ENCODE data around the gene FGF9.

The FGF9 gene

DNA sequence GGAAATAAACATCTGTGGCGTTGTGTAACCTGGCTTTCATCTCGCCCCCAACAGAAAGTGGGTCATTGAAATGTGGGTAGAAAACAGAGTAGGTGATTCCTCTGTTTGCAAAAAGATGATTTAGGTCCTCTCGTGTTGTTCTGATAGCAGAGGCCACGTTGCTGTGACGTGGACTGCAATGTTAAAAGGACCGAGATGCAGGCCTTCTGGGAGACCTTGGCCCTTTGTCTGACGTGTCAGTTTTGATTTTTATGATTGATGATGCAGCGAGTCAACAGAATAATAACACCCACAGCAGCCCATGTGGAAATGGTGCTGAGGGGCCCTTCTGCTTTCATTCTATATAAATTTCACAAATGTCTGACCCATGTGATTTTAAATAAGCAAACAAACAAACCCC, 68.9 kb downstream of the FGF9 start:
- no peak for ATAC-seq
- no peak for TF ChIP-seq RARB (CRISPR knock-in tag; IDR thresholded peaks at IDR 0.05)
- TF ChIP-seq ZNF70 (CRISPR knock-in tag; IDR thresholded peaks at IDR 0.05): no peak
- TF ChIP-seq, protein P1, sequence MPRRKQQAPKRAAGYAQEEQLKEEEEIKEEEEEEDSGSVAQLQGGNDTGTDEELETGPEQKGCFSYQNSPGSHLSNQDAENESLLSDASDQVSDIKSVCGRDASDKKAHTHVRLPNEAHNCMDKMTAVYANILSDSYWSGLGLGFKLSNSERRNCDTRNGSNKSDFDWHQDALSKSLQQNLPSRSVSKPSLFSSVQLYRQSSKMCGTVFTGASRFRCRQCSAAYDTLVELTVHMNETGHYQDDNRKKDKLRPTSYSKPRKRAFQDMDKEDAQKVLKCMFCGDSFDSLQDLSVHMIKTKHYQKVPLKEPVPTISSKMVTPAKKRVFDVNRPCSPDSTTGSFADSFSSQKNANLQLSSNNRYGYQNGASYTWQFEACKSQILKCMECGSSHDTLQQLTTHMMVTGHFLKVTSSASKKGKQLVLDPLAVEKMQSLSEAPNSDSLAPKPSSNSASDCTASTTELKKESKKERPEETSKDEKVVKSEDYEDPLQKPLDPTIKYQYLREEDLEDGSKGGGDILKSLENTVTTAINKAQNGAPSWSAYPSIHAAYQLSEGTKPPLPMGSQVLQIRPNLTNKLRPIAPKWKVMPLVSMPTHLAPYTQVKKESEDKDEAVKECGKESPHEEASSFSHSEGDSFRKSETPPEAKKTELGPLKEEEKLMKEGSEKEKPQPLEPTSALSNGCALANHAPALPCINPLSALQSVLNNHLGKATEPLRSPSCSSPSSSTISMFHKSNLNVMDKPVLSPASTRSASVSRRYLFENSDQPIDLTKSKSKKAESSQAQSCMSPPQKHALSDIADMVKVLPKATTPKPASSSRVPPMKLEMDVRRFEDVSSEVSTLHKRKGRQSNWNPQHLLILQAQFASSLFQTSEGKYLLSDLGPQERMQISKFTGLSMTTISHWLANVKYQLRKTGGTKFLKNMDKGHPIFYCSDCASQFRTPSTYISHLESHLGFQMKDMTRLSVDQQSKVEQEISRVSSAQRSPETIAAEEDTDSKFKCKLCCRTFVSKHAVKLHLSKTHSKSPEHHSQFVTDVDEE (CRISPR knock-in tag; IDR thresholded peaks at IDR 0.05): no peak
- no peak for TF ChIP-seq GLIS3 (CRISPR knock-in tag; IDR thresholded peaks at IDR 0.05)
- TF ChIP-seq, protein P2, sequence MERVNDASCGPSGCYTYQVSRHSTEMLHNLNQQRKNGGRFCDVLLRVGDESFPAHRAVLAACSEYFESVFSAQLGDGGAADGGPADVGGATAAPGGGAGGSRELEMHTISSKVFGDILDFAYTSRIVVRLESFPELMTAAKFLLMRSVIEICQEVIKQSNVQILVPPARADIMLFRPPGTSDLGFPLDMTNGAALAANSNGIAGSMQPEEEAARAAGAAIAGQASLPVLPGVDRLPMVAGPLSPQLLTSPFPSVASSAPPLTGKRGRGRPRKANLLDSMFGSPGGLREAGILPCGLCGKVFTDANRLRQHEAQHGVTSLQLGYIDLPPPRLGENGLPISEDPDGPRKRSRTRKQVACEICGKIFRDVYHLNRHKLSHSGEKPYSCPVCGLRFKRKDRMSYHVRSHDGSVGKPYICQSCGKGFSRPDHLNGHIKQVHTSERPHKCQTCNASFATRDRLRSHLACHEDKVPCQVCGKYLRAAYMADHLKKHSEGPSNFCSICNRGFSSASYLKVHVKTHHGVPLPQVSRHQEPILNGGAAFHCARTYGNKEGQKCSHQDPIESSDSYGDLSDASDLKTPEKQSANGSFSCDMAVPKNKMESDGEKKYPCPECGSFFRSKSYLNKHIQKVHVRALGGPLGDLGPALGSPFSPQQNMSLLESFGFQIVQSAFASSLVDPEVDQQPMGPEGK (CRISPR knock-in tag; IDR thresholded peaks at IDR 0.05; ENCODE audit: borderline replicate concordance): no peak
- TF ChIP-seq ZNF565 (CRISPR knock-in tag; conservative IDR thresholded peaks at IDR 0.05; ENCODE audit: low read depth): no peak
- no peak for TF ChIP-seq ZC3H10 (CRISPR knock-in tag; IDR thresholded peaks at IDR 0.05)
- TF ChIP-seq PPARA (CRISPR knock-in tag; IDR thresholded peaks at IDR 0.05; ENCODE audit: borderline replicate concordance): no peak
- no peak for TF ChIP-seq ZNF8 (CRISPR knock-in tag; IDR thresholded peaks at IDR 0.05)
- no peak for TF ChIP-seq CSDC2 (CRISPR knock-in tag; IDR thresholded peaks at IDR 0.05)
- no peak for TF ChIP-seq ESRRG (CRISPR knock-in tag; IDR thresholded peaks at IDR 0.05)
- no peak for TF ChIP-seq ARNTL (CRISPR knock-in tag; IDR thresholded peaks at IDR 0.05; ENCODE audit: borderline replicate concordance, low read depth)
- TF ChIP-seq, protein P3, sequence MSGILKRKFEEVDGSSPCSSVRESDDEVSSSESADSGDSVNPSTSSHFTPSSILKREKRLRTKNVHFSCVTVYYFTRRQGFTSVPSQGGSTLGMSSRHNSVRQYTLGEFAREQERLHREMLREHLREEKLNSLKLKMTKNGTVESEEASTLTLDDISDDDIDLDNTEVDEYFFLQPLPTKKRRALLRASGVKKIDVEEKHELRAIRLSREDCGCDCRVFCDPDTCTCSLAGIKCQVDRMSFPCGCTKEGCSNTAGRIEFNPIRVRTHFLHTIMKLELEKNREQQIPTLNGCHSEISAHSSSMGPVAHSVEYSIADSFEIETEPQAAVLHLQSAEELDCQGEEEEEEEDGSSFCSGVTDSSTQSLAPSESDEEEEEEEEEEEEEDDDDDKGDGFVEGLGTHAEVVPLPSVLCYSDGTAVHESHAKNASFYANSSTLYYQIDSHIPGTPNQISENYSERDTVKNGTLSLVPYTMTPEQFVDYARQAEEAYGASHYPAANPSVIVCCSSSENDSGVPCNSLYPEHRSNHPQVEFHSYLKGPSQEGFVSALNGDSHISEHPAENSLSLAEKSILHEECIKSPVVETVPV (CRISPR knock-in tag; IDR thresholded peaks at IDR 0.05): no peak
- TF ChIP-seq, protein P4, sequence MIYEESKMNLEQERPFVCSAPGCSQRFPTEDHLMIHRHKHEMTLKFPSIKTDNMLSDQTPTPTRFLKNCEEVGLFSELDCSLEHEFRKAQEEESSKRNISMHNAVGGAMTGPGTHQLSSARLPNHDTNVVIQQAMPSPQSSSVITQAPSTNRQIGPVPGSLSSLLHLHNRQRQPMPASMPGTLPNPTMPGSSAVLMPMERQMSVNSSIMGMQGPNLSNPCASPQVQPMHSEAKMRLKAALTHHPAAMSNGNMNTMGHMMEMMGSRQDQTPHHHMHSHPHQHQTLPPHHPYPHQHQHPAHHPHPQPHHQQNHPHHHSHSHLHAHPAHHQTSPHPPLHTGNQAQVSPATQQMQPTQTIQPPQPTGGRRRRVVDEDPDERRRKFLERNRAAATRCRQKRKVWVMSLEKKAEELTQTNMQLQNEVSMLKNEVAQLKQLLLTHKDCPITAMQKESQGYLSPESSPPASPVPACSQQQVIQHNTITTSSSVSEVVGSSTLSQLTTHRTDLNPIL (CRISPR knock-in tag; IDR thresholded peaks at IDR 0.05; ENCODE audit: low read depth): no peak
- no peak for TF ChIP-seq ISL1 (CRISPR knock-in tag; IDR thresholded peaks at IDR 0.05)
- TF ChIP-seq TCF4 (CRISPR knock-in tag; IDR thresholded peaks at IDR 0.05; ENCODE audit: borderline replicate concordance): no peak
- no peak for TF ChIP-seq SNAI2 (CRISPR knock-in tag; IDR thresholded peaks at IDR 0.05)

DNA sequence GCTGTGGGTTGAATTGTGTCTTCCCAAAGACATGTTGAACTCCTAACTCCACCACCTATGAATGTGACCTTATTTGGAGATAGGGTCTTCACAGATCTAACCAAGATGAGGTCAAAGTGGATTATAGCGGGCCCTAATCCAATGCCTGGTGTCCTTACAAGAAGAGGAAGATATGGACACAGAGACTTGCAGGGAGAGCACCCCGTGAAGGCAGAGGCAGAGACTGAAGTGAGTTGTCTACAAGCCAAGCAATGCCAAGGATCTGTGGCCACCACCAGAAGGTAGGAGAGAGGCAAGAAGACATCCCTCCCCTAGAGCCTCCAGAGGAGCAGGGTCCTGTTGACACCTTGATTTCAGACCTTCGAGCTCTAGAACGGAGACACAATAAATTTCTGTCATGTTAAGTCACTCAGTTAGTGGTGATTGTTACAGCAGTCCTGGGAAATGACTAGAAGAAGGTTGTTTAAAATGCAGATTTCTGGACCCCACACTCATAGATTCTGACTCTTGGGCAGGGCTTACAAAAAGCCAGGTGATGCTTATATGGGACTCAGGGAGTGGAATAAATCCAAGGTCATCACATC, 70.6 kb downstream of the FGF9 start:
- no peak for ATAC-seq
- TF ChIP-seq CSDC2 (CRISPR knock-in tag; IDR thresholded peaks at IDR 0.05): no peak
- TF ChIP-seq ZFP30 (CRISPR knock-in tag; IDR thresholded peaks at IDR 0.05): no peak
- TF ChIP-seq, protein P2 (CRISPR knock-in tag; IDR thresholded peaks at IDR 0.05; ENCODE audit: borderline replicate concordance): no peak
- TF ChIP-seq ARNTL (CRISPR knock-in tag; IDR thresholded peaks at IDR 0.05; ENCODE audit: borderline replicate concordance, low read depth): no peak
- TF ChIP-seq RARB (CRISPR knock-in tag; IDR thresholded peaks at IDR 0.05): no peak
- TF ChIP-seq, protein P5, sequence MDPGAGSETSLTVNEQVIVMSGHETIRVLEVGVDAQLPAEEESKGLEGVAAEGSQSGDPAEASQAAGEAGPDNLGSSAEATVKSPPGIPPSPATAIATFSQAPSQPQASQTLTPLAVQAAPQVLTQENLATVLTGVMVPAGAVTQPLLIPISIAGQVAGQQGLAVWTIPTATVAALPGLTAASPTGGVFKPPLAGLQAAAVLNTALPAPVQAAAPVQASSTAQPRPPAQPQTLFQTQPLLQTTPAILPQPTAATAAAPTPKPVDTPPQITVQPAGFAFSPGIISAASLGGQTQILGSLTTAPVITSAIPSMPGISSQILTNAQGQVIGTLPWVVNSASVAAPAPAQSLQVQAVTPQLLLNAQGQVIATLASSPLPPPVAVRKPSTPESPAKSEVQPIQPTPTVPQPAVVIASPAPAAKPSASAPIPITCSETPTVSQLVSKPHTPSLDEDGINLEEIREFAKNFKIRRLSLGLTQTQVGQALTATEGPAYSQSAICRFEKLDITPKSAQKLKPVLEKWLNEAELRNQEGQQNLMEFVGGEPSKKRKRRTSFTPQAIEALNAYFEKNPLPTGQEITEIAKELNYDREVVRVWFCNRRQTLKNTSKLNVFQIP (CRISPR knock-in tag; IDR thresholded peaks at IDR 0.05; ENCODE audit: borderline replicate concordance, low read depth): no peak
- TF ChIP-seq BACH2 (CRISPR knock-in tag; IDR thresholded peaks at IDR 0.05; ENCODE audit: borderline replicate concordance): no peak
- no peak for TF ChIP-seq ZFP3 (CRISPR knock-in tag; IDR thresholded peaks at IDR 0.05)
- no peak for TF ChIP-seq TCF4 (CRISPR knock-in tag; IDR thresholded peaks at IDR 0.05; ENCODE audit: borderline replicate concordance)
- TF ChIP-seq ESRRG (CRISPR knock-in tag; IDR thresholded peaks at IDR 0.05): no peak
- TF ChIP-seq, protein P1 (CRISPR knock-in tag; IDR thresholded peaks at IDR 0.05): no peak
